Measurements from ENCODE around the gene TBC1D22A.

Gene TBC1D22A

GRCh38 chr22:46737105-46737975 is 25.1 kb upstream of the TBC1D22A start:
- no peak for DNase-seq

- peak; percentile 55 for DNase-seq
These were observed 24.3 kb upstream of the TBC1D22A start, which contains the start of gene CERK for GRCh38 chr22:46737976-46738646. CERK (minus strand) TSS chr22:46738252; CDS start chr22:46738148, 104 bp downstream.

GRCh38 chr22:46738647-46739093 is 23.8 kb upstream of the TBC1D22A start:
- DNase-seq, result no peak

- no peak for DNase-seq
These were observed 23.2 kb upstream of the TBC1D22A start for GRCh38 chr22:46739094-46739870.

- no peak for DNase-seq
These were observed 21.3 kb upstream of the TBC1D22A start for GRCh38 chr22:46740910-46741780.

- DNase-seq, result no peak
These were observed 20.4 kb upstream of the TBC1D22A start for GRCh38 chr22:46741974-46742519.

- DNase-seq, result no peak
These were observed 19.8 kb upstream of the TBC1D22A start for GRCh38 chr22:46742576-46743221.

- no peak for DNase-seq
These were observed 17.9 kb upstream of the TBC1D22A start for GRCh38 chr22:46744581-46744980.

- DNase-seq, result no peak
These were observed 16.3 kb upstream of the TBC1D22A start for GRCh38 chr22:46746192-46746591.

GRCh38 chr22:46746620-46747019 is 15.8 kb upstream of the TBC1D22A start:
- no peak for DNase-seq

GRCh38 chr22:46747646-46748045 is 14.8 kb upstream of the TBC1D22A start:
- DNase-seq, result no peak

GRCh38 chr22:46748206-46748907 is 14.1 kb upstream of the TBC1D22A start:
- DNase-seq, result no peak

- peak; percentile 81 for DNase-seq
These were observed 13.4 kb upstream of the TBC1D22A start for GRCh38 chr22:46748908-46749675.

GRCh38 chr22:46749682-46750529 is 12.5 kb upstream of the TBC1D22A start:
- no peak for DNase-seq

- no peak for DNase-seq
These were observed 12.0 kb upstream of the TBC1D22A start for GRCh38 chr22:46750530-46750800.

GRCh38 chr22:46750863-46751443 is 11.5 kb upstream of the TBC1D22A start:
- DNase-seq, result no peak

GRCh38 chr22:46752286-46752987 is 10.0 kb upstream of the TBC1D22A start:
- DNase-seq, result no peak

GRCh38 chr22:46752988-46753310 is 9.5 kb upstream of the TBC1D22A start:
- DNase-seq, result no peak
